CD4-positive, alpha-beta memory T cell (primary cell): ENCODE measurements around the gene LGR4. TPM values are rescaled to one million over a fixed set of nuclear protein-coding genes. Genes with fewer than 3 reads are reported as not detected.

Experiments
- CTCF ChIA-PET: fragments of 350-600 bp; sonication (Branson Sonifier 250); formaldehyde crosslinking; loops from one replicate; lab custom pipeline; 2021; ENCODE audit warnings: inconsistent platforms; ENCODE audit not compliant: partially characterized antibody; lab: Charles Lee
- POLR2A ChIA-PET: fragments of 350-600 bp; sonication (Branson Sonifier 250); formaldehyde crosslinking; loops from one replicate; lab custom pipeline; 2021; ENCODE audit not compliant: partially characterized antibody; lab: Charles Lee
- DNase-seq, 5 donors: peaks; one replicate each; pipeline versions ENCODE4 v3.0.0 to v3.0.0-alpha.2; 2020 to 2022; ENCODE audit warnings: mixed read lengths in 1 of 5
- H3K27ac ChIP-seq: one replicate; pipeline ENCODE4 v1.7.0; 2013; ENCODE audit warnings: low read depth, low read length
- H3K27me3 ChIP-seq: 2 replicates; pipeline ENCODE4 v1.7.0; 2013; ENCODE audit warnings: mild to moderate bottlenecking, low read length, moderate library complexity; ENCODE audit not compliant: insufficient read depth
- H3K36me3 ChIP-seq: 2 replicates; pipeline ENCODE4 v1.7.0; 2013; ENCODE audit warnings: mild to moderate bottlenecking, low read length, moderate library complexity; ENCODE audit not compliant: insufficient read depth
- H3K4me1 ChIP-seq: 2 replicates; pipeline ENCODE4 v1.7.0; 2013; ENCODE audit warnings: mild to moderate bottlenecking, low read length, moderate library complexity; ENCODE audit not compliant: insufficient read depth
- H3K4me3 ChIP-seq, 2 donors: one replicate each; pipeline ENCODE4 v1.7.0; 2013; ENCODE audit warnings: low read length in 2 of 2, mild to moderate bottlenecking in 1 of 2
- H3K9me3 ChIP-seq, 2 donors: one replicate each; pipeline ENCODE4 v1.7.0; 2013; ENCODE audit warnings: low read length in 2 of 2, control low read depth in 1 of 2; ENCODE audit not compliant: control insufficient read depth in 1 of 2
- H3K27ac Mint-ChIP-seq, 7 donors: one replicate each; pipeline ENCODE4 v1.8.0; 2020 to 2021; ENCODE audit warnings: mixed read lengths in 7 of 7, mild to moderate bottlenecking in 6 of 7, inconsistent platforms in 3 of 7, moderate library complexity in 3 of 7
- H3K27me3 Mint-ChIP-seq, 2 donors: one replicate each; pipeline ENCODE4 v1.8.0; 2020 to 2021; ENCODE audit warnings: mixed read lengths in 2 of 2
- H3K36me3 Mint-ChIP-seq, 2 donors: one replicate each; pipeline ENCODE4 v1.8.0; 2020 to 2021; ENCODE audit warnings: mixed read lengths in 2 of 2, inconsistent platforms in 1 of 2, mild to moderate bottlenecking in 1 of 2
- H3K4me1 Mint-ChIP-seq, 4 donors: one replicate each; pipeline ENCODE4 v1.8.0; 2020 to 2021; ENCODE audit warnings: mixed read lengths in 4 of 4, mild to moderate bottlenecking in 1 of 4
- H3K4me3 Mint-ChIP-seq, 8 donors: one replicate each; pipeline ENCODE4 v1.8.0; 2020 to 2021; ENCODE audit warnings: mixed read lengths in 8 of 8, mild to moderate bottlenecking in 7 of 8, moderate library complexity in 6 of 8, inconsistent platforms in 3 of 8
- H3K9me3 Mint-ChIP-seq, 8 donors: one replicate each; pipeline ENCODE4 v1.8.0; 2020 to 2021; ENCODE audit warnings: mixed read lengths in 8 of 8, mild to moderate bottlenecking in 5 of 8, inconsistent platforms in 3 of 8, moderate library complexity in 1 of 8
- intact Hi-C: fragments of 100-400 bp; cut with micrococcal nuclease; formaldehyde crosslinking; loops from one replicate; pipeline ENCODE4 v1.15.1; 2023
- polyA plus RNA-seq, 2 donors: library from polyadenylated mRNA; unstranded; fragments of 300-500 nt; fragmentation: Illumina TruSeq; gene quantifications; one replicate each; pipeline ENCODE4 v1.2.3, GENCODE V29; 2021
- total RNA-seq, 2 experiments: library from RNA; stranded (reverse); gene quantifications; one replicate each; pipeline ENCODE4 v1.2.3, GENCODE V29; 2021

The LGR4 gene
- total and polyA plus RNA-seq, 4 experiments from 2014 or later: 0.03 to 1.6 (median 0.58) TPM

- no peak overlapping the region for H3K4me3 Mint-ChIP-seq
- CTCF ChIA-PET: no interaction called here
- intact Hi-C loops: no loop called here
- POLR2A ChIA-PET: no interaction called here
- H3K4me1 ChIP-seq: peaks cover 12% of the 10 kb centered on the region
- no peak overlapping the region for H3K27ac Mint-ChIP-seq
- H3K36me3 Mint-ChIP-seq: peaks cover 0 to 3% of the 10 kb centered on the region in 2 donors
- H3K27me3 Mint-ChIP-seq: peaks cover 8 to 16% of the 10 kb centered on the region in 2 donors
- H3K27ac ChIP-seq: no peak overlapping the region
- no peak for DNase-seq
- H3K9me3 ChIP-seq: no peaks in the 10 kb centered on the region
- no peaks in the 10 kb centered on the region for H3K9me3 Mint-ChIP-seq
- peaks cover 11 to 27% (median 17%) of the 10 kb centered on the region in 4 donors for H3K4me1 Mint-ChIP-seq
- no peaks in the 10 kb centered on the region for H3K36me3 ChIP-seq
- no peak overlapping the region for H3K4me3 ChIP-seq
- H3K27me3 ChIP-seq: no peaks in the 10 kb centered on the region
These were observed 4.2 kb downstream of the LGR4 start for GRCh38 chr11:27468209-27468994.

- Mint-ChIP-seq H3K27ac (no peak overlapping the region), H3K4me1 (peaks cover 6 to 20% (median 10%) of the 10 kb centered on the region in 4 donors), H3K9me3 (no peaks in the 10 kb centered on the region), H3K27me3 (peaks cover 8 to 14% of the 10 kb centered on the region in 2 donors), H3K36me3 (no peaks in the 10 kb centered on the region), H3K4me3 (no peak overlapping the region)
- Histone ChIP-seq H3K9me3 (no peaks in the 10 kb centered on the region), H3K36me3 (no peaks in the 10 kb centered on the region), H3K27me3 (no peaks in the 10 kb centered on the region), H3K4me3 (no peak overlapping the region), H3K4me1 (peaks cover 6% of the 10 kb centered on the region), H3K27ac (no peak overlapping the region)
- DNase-seq: no peak
- POLR2A ChIA-PET: no interaction called here
- CTCF ChIA-PET: no interaction called here
- intact Hi-C loops: no loop called here
These were observed 5.2 kb downstream of the LGR4 start for GRCh38 chr11:27467181-27467913.

- CTCF ChIA-PET: interaction anchor here (1.4 to 2.0 kb wide), 3 partner anchors 9 to 30 kb away, joined by 3 to 5 read pairs (median 4); no protein-coding TSS in a partner anchor
- Mint-ChIP-seq H3K36me3 (no peaks in the 10 kb centered on the region), H3K9me3 (no peaks in the 10 kb centered on the region), H3K27me3 (peaks cover 10 to 16% of the 10 kb centered on the region in 2 donors), H3K4me1 (peaks cover 6 to 18% (median 8%) of the 10 kb centered on the region in 4 donors), H3K4me3 (no peak overlapping the region), H3K27ac (no peak overlapping the region)
- DNase-seq: no peak
- intact Hi-C loops: no loop called here
- no peaks in the 10 kb centered on the region for H3K27me3 ChIP-seq
- no peaks in the 10 kb centered on the region for H3K36me3 ChIP-seq
- no peaks in the 10 kb centered on the region for H3K9me3 ChIP-seq
- no peak overlapping the region for H3K4me3 ChIP-seq
- POLR2A ChIA-PET: no interaction called here
- peaks cover 4% of the 10 kb centered on the region for H3K4me1 ChIP-seq
- H3K27ac ChIP-seq: no peak overlapping the region
These were observed 6.2 kb downstream of the LGR4 start for GRCh38 chr11:27466363-27466762.

GRCh38 chr11:27465629-27466028 lies 7.0 kb downstream of the LGR4 start:
- Histone ChIP-seq H3K27ac (no peak overlapping the region), H3K27me3 (no peaks in the 10 kb centered on the region), H3K4me3 (no peak overlapping the region), H3K4me1 (no peaks in the 10 kb centered on the region), H3K9me3 (no peaks in the 10 kb centered on the region), H3K36me3 (no peaks in the 10 kb centered on the region)
- no peak overlapping the region for H3K27ac Mint-ChIP-seq
- H3K4me1 Mint-ChIP-seq: peaks cover 0 to 11% (median 2%) of the 10 kb centered on the region in 4 donors
- peaks cover 10 to 17% of the 10 kb centered on the region in 2 donors for H3K27me3 Mint-ChIP-seq
- intact Hi-C loops: no loop called here
- no peak overlapping the region for H3K4me3 Mint-ChIP-seq
- POLR2A ChIA-PET: no interaction called here
- no peaks in the 10 kb centered on the region for H3K36me3 Mint-ChIP-seq
- CTCF ChIA-PET: interaction anchor here (1.4 to 2.0 kb wide), 3 partner anchors 10 to 31 kb away, joined by 3 to 5 read pairs (median 4); no protein-coding TSS in a partner anchor
- no peaks in the 10 kb centered on the region for H3K9me3 Mint-ChIP-seq
- no peak for DNase-seq

GRCh38 chr11:27464909-27465308 lies 7.7 kb downstream of the LGR4 start:
- Mint-ChIP-seq H3K27me3 (peaks cover 8 to 11% of the 10 kb centered on the region in 2 donors), H3K36me3 (no peaks in the 10 kb centered on the region), H3K4me1 (peaks cover 0 to 4% (median 1%) of the 10 kb centered on the region in 4 donors), H3K9me3 (no peaks in the 10 kb centered on the region), H3K27ac (no peak overlapping the region), H3K4me3 (no peak overlapping the region)
- Histone ChIP-seq H3K27ac (no peak overlapping the region), H3K9me3 (no peaks in the 10 kb centered on the region), H3K4me1 (no peaks in the 10 kb centered on the region), H3K27me3 (no peaks in the 10 kb centered on the region), H3K36me3 (no peaks in the 10 kb centered on the region), H3K4me3 (no peak overlapping the region)
- ChIA-PET CTCF (interaction anchor here (1.7 to 2.0 kb wide), 2 partner anchors 11 to 21 kb away, joined by 4 to 5 read pairs; no protein-coding TSS in a partner anchor), POLR2A (no interaction called here)
- no peak for DNase-seq
- intact Hi-C loops: no loop called here

GRCh38 chr11:27464289-27464696 lies 8.3 kb downstream of the LGR4 start:
- CTCF ChIA-PET: no interaction called here
- H3K27ac Mint-ChIP-seq: no peak overlapping the region
- no peaks in the 10 kb centered on the region for H3K9me3 Mint-ChIP-seq
- Histone ChIP-seq H3K36me3 (no peaks in the 10 kb centered on the region), H3K27ac (no peak overlapping the region), H3K9me3 (no peaks in the 10 kb centered on the region), H3K27me3 (no peaks in the 10 kb centered on the region), H3K4me3 (no peak overlapping the region), H3K4me1 (no peaks in the 10 kb centered on the region)
- peaks cover 9% of the 10 kb centered on the region in 2 donors for H3K27me3 Mint-ChIP-seq
- intact Hi-C loops: no loop called here
- POLR2A ChIA-PET: no interaction called here
- no peaks in the 10 kb centered on the region for H3K36me3 Mint-ChIP-seq
- no peaks in the 10 kb centered on the region for H3K4me1 Mint-ChIP-seq
- H3K4me3 Mint-ChIP-seq: no peak overlapping the region
- DNase-seq: no peak

GRCh38 chr11:27462543-27462942 lies 10.0 kb downstream of the LGR4 start:
- no peak for DNase-seq
- Mint-ChIP-seq H3K27ac (no peak overlapping the region), H3K4me3 (no peak overlapping the region), H3K36me3 (no peaks in the 10 kb centered on the region), H3K9me3 (no peaks in the 10 kb centered on the region), H3K27me3 (peaks cover 7 to 9% of the 10 kb centered on the region in 2 donors), H3K4me1 (no peaks in the 10 kb centered on the region)
- H3K36me3 ChIP-seq: no peaks in the 10 kb centered on the region
- H3K4me1 ChIP-seq: no peaks in the 10 kb centered on the region
- no peaks in the 10 kb centered on the region for H3K27me3 ChIP-seq
- ChIA-PET POLR2A (no interaction called here), CTCF (interaction anchor here (1.5 kb wide), 1 partner anchor 23 kb away, joined by 4 read pairs; no protein-coding TSS in a partner anchor)
- no peaks in the 10 kb centered on the region for H3K9me3 ChIP-seq
- no peak overlapping the region for H3K4me3 ChIP-seq
- no peak overlapping the region for H3K27ac ChIP-seq
- intact Hi-C loops: no loop called here
